NB4 (cell line): ENCODE data around the gene MTLN.
A peak's percentile ranks its signal among the peaks of the same experiment; 100 is the strongest.

Experiments used
- DNase-seq: peaks from one replicate; pipeline ENCODE4 v3.0.0; 2010; ENCODE audit warnings: low read depth
- H3K4me3 ChIP-seq: one replicate; pipeline ENCODE4 v1.5.1; 2011; ENCODE audit warnings: mild to moderate bottlenecking, low read depth, low read length, moderate library complexity
- CTCF ChIP-seq: IDR thresholded peaks from one replicate; pipeline ENCODE4 v1.5.1; 2012; ENCODE audit warnings: low read depth, low read length
- MYC ChIP-seq: IDR thresholded peaks from 2 replicates; pipeline ENCODE4 v1.6.1; 2011; ENCODE audit warnings: low read depth, low read length
- POLR2A ChIP-seq: IDR thresholded peaks from 2 replicates; pipeline ENCODE4 v1.6.1; 2011; ENCODE audit warnings: mild to moderate bottlenecking; ENCODE audit not compliant: insufficient read length; ENCODE audit errors: extremely low read depth
- TF ChIP-seq, protein P1 (sequence below): IDR thresholded peaks from 2 replicates; pipeline ENCODE4 v1.6.1; 2011; ENCODE audit warnings: low read depth, low read length

MTLN gene

GRCh38 chr2:110180036-110180435 lies 32.3 kb downstream of the MTLN start:
- no peak overlapping the region for H3K4me3 ChIP-seq
- no peak for DNase-seq
- TF ChIP-seq MYC (no peak), POLR2A (no peak), CTCF (no peak)
- TF ChIP-seq, protein P1, sequence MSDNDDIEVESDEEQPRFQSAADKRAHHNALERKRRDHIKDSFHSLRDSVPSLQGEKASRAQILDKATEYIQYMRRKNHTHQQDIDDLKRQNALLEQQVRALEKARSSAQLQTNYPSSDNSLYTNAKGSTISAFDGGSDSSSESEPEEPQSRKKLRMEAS = no peak

DNA sequence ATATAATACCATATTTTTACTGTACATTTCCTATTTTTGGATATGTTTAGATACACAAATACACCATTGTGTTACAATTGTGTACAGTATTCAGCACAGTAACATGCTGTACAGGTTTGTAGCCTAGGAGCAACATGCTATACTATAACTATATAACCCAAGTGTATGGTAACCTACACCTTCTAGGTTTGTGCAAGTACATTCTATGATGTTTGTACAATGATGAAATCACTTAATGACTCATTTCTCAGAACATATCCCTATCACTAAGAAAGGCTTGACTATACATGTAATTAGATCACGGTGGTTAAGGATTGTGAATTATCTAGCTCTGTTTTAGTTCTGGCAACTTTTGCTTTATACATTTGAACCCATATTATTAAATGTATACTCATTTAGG lies 38.8 kb downstream of the MTLN start:
- no peak for TF ChIP-seq MYC
- TF ChIP-seq POLR2A = no peak
- TF ChIP-seq CTCF = no peak
- TF ChIP-seq, protein P1 = no peak
- no peak overlapping the region for H3K4me3 ChIP-seq
- DNase-seq = peak; percentile 18

- H3K4me3 ChIP-seq = no peak overlapping the region
- TF ChIP-seq, protein P1 = no peak
- TF ChIP-seq MYC (no peak), CTCF (no peak), POLR2A (no peak)
- DNase-seq = no peak
These were observed 39.8 kb downstream of the MTLN start for GRCh38 chr2:110172506-110172905.

- H3K4me3 ChIP-seq = no peak overlapping the region
- TF ChIP-seq CTCF (no peak), POLR2A (no peak), MYC (no peak)
- TF ChIP-seq, protein P1 = no peak
- no peak for DNase-seq
These were observed 42.2 kb downstream of the MTLN start for GRCh38 chr2:110170102-110170501.

DNA sequence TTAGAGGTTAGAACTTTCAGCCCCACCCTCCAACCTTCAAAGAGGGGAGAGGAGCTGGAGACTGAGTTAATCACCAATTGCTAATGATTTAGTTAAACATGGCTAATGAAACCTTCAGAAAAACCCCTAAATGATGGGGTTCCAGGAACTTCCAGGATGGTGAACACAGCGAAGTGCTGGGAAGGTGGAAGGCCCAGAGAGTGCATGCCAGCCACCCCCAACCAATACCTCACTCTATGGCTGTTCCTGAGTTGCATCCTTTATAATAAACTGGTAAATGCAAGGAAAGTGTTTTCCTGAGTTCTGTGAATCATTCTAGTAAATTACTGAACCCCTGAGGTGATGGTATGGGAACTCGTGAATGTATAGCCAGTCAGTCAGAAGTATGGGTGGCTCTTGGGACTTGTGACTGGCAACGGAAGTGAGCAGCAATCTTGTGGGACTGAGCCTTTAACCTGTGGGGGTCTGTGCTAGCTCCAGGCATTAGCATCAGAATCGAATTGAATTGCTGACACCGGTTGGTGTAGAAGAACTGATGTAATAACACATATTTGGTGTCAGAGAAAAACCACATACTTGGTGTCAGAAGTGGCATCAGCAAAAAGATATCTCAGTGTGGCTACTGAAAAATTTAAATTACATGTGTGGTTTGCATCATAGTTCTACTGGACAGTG lies 44.9 kb downstream of the MTLN start:
- H3K4me3 ChIP-seq = no peak overlapping the region
- no peak for TF ChIP-seq CTCF
- TF ChIP-seq POLR2A = no peak
- no peak for TF ChIP-seq MYC
- TF ChIP-seq, protein P1 = no peak
- DNase-seq = no peak

DNA sequence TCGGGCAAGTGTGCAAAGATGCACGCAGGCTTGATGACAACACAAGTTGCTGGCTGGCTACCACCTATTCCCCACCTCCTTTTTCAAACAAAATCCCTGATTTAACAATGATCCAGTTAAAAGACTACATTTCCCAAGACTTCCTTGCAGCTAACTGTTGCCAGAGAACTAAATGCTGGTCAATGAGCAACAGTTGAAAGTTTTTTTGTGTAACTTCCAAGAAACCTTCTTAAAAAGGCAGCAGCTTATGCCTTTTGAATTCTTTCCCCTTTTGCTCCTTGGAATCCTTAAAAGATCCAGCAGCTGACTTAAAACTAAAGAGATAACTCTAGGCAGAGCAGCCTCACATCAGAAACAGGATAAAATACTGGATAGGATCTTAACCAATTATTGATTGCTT lies 46.1 kb downstream of the MTLN start:
- no peak for DNase-seq
- TF ChIP-seq, protein P1 = no peak
- TF ChIP-seq MYC (no peak), POLR2A (no peak), CTCF (no peak)

More for the DNA sequence above, 46.1 kb downstream of the MTLN start:
- H3K4me3 ChIP-seq = no peak overlapping the region
